T1000 (cell line): ENCODE results near the gene NAP1L1.
"Not testable (repeated sequence)": the region's sequence is repeated elsewhere in the genome, so short reads cannot be mapped to it uniquely, and the experiment has no call there.

Experiments
- DNase-seq: peaks from one replicate; lab custom pipeline; 2025; ENCODE audit warnings: mixed read lengths; lab: John Stamatoyannopoulos, UW

NAP1L1 gene

DNA sequence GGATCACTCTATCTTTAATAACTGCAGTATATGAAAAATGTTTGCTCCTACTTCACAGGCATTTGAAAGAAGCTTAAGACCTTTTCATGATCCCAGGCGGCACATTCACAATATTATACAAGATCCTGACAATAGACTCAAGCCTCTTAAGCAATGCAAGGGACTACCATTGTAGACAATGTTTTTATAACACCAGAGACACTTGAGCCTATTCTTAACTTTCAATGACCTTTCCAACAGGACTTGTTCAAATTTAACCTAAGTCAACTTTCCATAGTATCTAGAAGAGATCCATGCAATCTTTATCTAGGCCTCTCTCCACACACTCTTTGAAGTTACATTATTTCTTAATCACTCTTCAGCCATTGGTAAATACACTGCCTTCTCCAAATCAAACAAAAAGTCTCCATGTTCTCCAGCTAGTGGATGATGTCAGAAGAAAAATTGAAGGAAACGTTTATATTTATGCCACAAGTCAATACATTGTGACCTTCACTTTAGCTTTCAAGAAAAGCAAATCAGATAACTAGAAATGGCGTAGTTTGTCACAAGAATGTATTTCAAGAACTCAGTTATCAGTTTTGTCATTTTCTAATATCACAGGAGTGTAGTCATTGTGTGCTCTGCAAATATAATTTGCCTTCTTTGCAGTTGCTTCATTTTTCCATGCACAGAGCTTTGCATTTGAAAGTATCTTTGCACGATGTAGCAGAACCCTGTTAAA, 94.1 kb downstream of the NAP1L1 start:
- DNase-seq, result no peak

DNA sequence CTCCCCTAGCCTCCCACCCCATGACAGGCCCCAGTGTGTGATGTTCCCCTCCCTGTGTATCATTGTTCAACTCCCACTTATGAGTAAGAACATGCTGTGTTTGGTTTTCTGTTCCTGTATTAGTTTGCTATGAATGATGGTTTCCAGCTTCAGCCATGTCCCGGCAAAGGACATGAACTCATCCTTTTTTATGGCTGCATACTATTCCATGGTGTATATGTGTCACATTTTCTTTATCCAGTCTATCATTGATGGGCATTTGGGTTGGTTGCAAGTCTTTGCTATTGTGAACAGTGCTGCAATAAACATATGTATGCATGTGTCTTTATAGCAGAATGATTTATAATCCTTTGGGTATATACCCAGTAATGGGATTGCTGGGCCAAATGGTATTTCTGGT, 96.8 kb downstream of the NAP1L1 start:
- DNase-seq, result not testable (repeated sequence)
